ENCODE measurements around the gene ZFYVE9.

The ZFYVE9 gene

GRCh38 chr1:52334906-52335528 is 193.1 kb downstream of the ZFYVE9 start:
- H3K4me3 ChIP-seq (ENCODE audit: low read depth, low read length), result no peak overlapping the region
- TF ChIP-seq CTCF (IDR thresholded peaks at IDR 0.05; ENCODE audit: low read depth, low read length, missing control alignments), result no peak
- DNase-seq (ENCODE audit: low read depth), result no peak

GRCh38 chr1:52337439-52337838 is 195.6 kb downstream of the ZFYVE9 start:
- TF ChIP-seq CTCF (IDR thresholded peaks at IDR 0.05; ENCODE audit: low read depth, low read length, missing control alignments), result no peak
- no peak overlapping the region for H3K4me3 ChIP-seq (ENCODE audit: low read depth, low read length)
- no peak for DNase-seq (ENCODE audit: low read depth)

GRCh38 chr1:52341655-52342260 is 199.9 kb downstream of the ZFYVE9 start:
- H3K4me3 ChIP-seq (ENCODE audit: low read depth, low read length), result no peak overlapping the region
- no peak for DNase-seq (ENCODE audit: low read depth)
- no peak for TF ChIP-seq CTCF (IDR thresholded peaks at IDR 0.05; ENCODE audit: low read depth, low read length, missing control alignments)

- no peak overlapping the region for H3K4me3 ChIP-seq (ENCODE audit: low read depth, low read length)
- TF ChIP-seq CTCF (IDR thresholded peaks at IDR 0.05; ENCODE audit: low read depth, low read length, missing control alignments), result no peak
- DNase-seq (ENCODE audit: low read depth), result no peak
Observed at GRCh38 chr1:52343979-52344378, 202.1 kb downstream of the ZFYVE9 start.

- no peak for DNase-seq (ENCODE audit: low read depth)
- TF ChIP-seq CTCF (IDR thresholded peaks at IDR 0.05; ENCODE audit: low read depth, low read length, missing control alignments), result no peak
- H3K4me3 ChIP-seq (ENCODE audit: low read depth, low read length), result no peak overlapping the region
Observed at GRCh38 chr1:52345252-52345651, 203.4 kb downstream of the ZFYVE9 start.

GRCh38 chr1:52346653-52347052 is 204.8 kb downstream of the ZFYVE9 start:
- TF ChIP-seq CTCF (IDR thresholded peaks at IDR 0.05; ENCODE audit: low read depth, low read length, missing control alignments), result no peak
- H3K4me3 ChIP-seq (ENCODE audit: low read depth, low read length), result no peak overlapping the region
- DNase-seq (ENCODE audit: low read depth), result no peak
